Measurements from ENCODE around the gene AMPD2.
"Not testable (repeated sequence)": the region's sequence is repeated elsewhere in the genome, so short reads cannot be mapped to it uniquely, and the experiment has no call there.

The AMPD2 gene

GRCh38 chr1:109653306-109653705, 33.7 kb downstream of the AMPD2 start:
- DNase-seq, result no peak

GRCh38 chr1:109654519-109654918, 34.9 kb downstream of the AMPD2 start:
- no peak for DNase-seq

GRCh38 chr1:109655615-109656519, 36.2 kb downstream of the AMPD2 start, which contains the start of gene GSTM4:
Gene GSTM4 (plus strand): TSS chr1:109656099. CDS start chr1:109656390, 291 bp downstream.
- peak; percentile 49 for DNase-seq

GRCh38 chr1:109657395-109657794, 37.8 kb downstream of the AMPD2 start:
- no peak for DNase-seq

GRCh38 chr1:109657970-109658369, 38.3 kb downstream of the AMPD2 start:
- DNase-seq, result no peak

- no peak for DNase-seq
Measured at GRCh38 chr1:109658533-109659042, 39.0 kb downstream of the AMPD2 start.

GRCh38 chr1:109659145-109659544, 39.5 kb downstream of the AMPD2 start:
- DNase-seq, result no peak

GRCh38 chr1:109659997-109660690, 40.5 kb downstream of the AMPD2 start:
- DNase-seq, result no peak

- DNase-seq, result not testable (repeated sequence)
Measured at GRCh38 chr1:109660691-109661026, 41.0 kb downstream of the AMPD2 start.

- DNase-seq, result no peak
Measured at GRCh38 chr1:109661391-109661790, 41.8 kb downstream of the AMPD2 start.

GRCh38 chr1:109664671-109665070, 45.0 kb downstream of the AMPD2 start:
- no peak for DNase-seq

GRCh38 chr1:109667452-109668122, 48.0 kb downstream of the AMPD2 start, which contains the start of gene GSTM2:
Gene GSTM2 (plus strand): TSS chr1:109668057. CDS start chr1:109668116, 59 bp downstream.
- peak; percentile 61 for DNase-seq

- DNase-seq, result no peak
Measured at GRCh38 chr1:109668123-109668775, 48.6 kb downstream of the AMPD2 start.

GRCh38 chr1:109669246-109669948, 49.8 kb downstream of the AMPD2 start:
- no peak for DNase-seq

- DNase-seq, result not testable (repeated sequence)
Measured at GRCh38 chr1:109669949-109670302, 50.3 kb downstream of the AMPD2 start.

GRCh38 chr1:109671067-109671466, 51.4 kb downstream of the AMPD2 start:
- DNase-seq, result no peak

- not testable (repeated sequence) for DNase-seq
Measured at GRCh38 chr1:109673861-109674260, 54.2 kb downstream of the AMPD2 start.

- DNase-seq, result not testable (repeated sequence)
Measured at GRCh38 chr1:109676683-109677381, 57.2 kb downstream of the AMPD2 start.

- no peak for DNase-seq
Measured at GRCh38 chr1:109677459-109677858, 57.8 kb downstream of the AMPD2 start.

- DNase-seq, result not testable (repeated sequence)
Measured at GRCh38 chr1:109678637-109679036, 59.0 kb downstream of the AMPD2 start.
